Activated CD8-positive, alpha-beta memory T cell treated with anti-CD3 and anti-CD28 coated beads for 36 hours (primary cell): Measurements from ENCODE around the gene PTPN11. TPM values are rescaled to one million over a fixed set of nuclear protein-coding genes. Genes with fewer than 3 reads are reported as not detected.
"Not testable (repeated sequence)": the region's sequence is repeated elsewhere in the genome, so short reads cannot be mapped to it uniquely, and the experiment has no call there.

ENCODE experiments used
- CTCF ChIA-PET: fragments of 350-600 bp; sonication (Branson Sonifier 250); formaldehyde crosslinking; loops from one replicate; lab custom pipeline; 2021; ENCODE audit warnings: antibody characterized with exemption; lab: Charles Lee
- POLR2A ChIA-PET: fragments of 350-600 bp; sonication (Branson Sonifier 250); formaldehyde crosslinking; loops from one replicate; lab custom pipeline; 2021; ENCODE audit warnings: antibody characterized with exemption; lab: Charles Lee
- total RNA-seq, 2 experiments: library from RNA; stranded (reverse); gene quantifications; one replicate each; pipeline ENCODE4 v1.2.3, GENCODE V29; 2021

The PTPN11 gene
- total RNA-seq, 2 experiments from 2014 or later: 183 to 191 TPM

- POLR2A ChIA-PET: no interaction called here
- CTCF ChIA-PET: no interaction called here
Observed at GRCh38 chr12:112488257-112488876, 69.6 kb downstream of the PTPN11 start.

- CTCF ChIA-PET: no interaction called here
- POLR2A ChIA-PET: no interaction called here
Observed at GRCh38 chr12:112489456-112489855, 70.7 kb downstream of the PTPN11 start.

- ChIA-PET CTCF (no interaction called here), POLR2A (interaction anchor here (1.1 kb wide), 1 partner anchor 96 kb away, joined by 3 read pairs; no protein-coding TSS in a partner anchor)
Observed at GRCh38 chr12:112496496-112496895, 77.7 kb downstream of the PTPN11 start.

- POLR2A ChIA-PET: no interaction called here
- CTCF ChIA-PET: interaction anchor here (0.6 kb wide), 1 partner anchor 39 kb away, joined by 3 read pairs; no protein-coding TSS in a partner anchor
Observed at GRCh38 chr12:112498580-112498979, 79.8 kb downstream of the PTPN11 start.

- ChIA-PET CTCF (no interaction called here), POLR2A (no interaction called here)
Observed at GRCh38 chr12:112503512-112503911, 84.8 kb downstream of the PTPN11 start.

GRCh38 chr12:112506513-112507166 lies 87.9 kb downstream of the PTPN11 start:
- CTCF ChIA-PET: interaction anchor here (0.8 kb wide), 1 partner anchor 9 kb away, joined by 3 read pairs; no protein-coding TSS in a partner anchor
- POLR2A ChIA-PET: no interaction called here

GRCh38 chr12:112513471-112513870 lies 94.7 kb downstream of the PTPN11 start:
- CTCF ChIA-PET: no interaction called here
- POLR2A ChIA-PET: no interaction called here

GRCh38 chr12:112514456-112514855 lies 95.7 kb downstream of the PTPN11 start:
- ChIA-PET POLR2A (no interaction called here), CTCF (no interaction called here)

GRCh38 chr12:112514926-112515642 lies 96.3 kb downstream of the PTPN11 start:
- ChIA-PET POLR2A (no interaction called here), CTCF (no interaction called here)

GRCh38 chr12:112515868-112516267 lies 97.1 kb downstream of the PTPN11 start:
- POLR2A ChIA-PET: no interaction called here
- CTCF ChIA-PET: no interaction called here

GRCh38 chr12:112517730-112518364 lies 99.1 kb downstream of the PTPN11 start:
- POLR2A ChIA-PET: no interaction called here
- CTCF ChIA-PET: interaction anchor here (0.7 kb wide), 1 partner anchor 534 kb away, joined by 3 read pairs; no protein-coding TSS in a partner anchor

GRCh38 chr12:112518365-112518735 lies 99.6 kb downstream of the PTPN11 start:
- ChIA-PET POLR2A (interaction anchor here (0.6 kb wide), 1 partner anchor 550 kb away, joined by 7 read pairs; no protein-coding TSS in a partner anchor), CTCF (no interaction called here)

GRCh38 chr12:112519841-112520340 lies 101.1 kb downstream of the PTPN11 start:
- POLR2A ChIA-PET, CTCF ChIA-PET: not testable (repeated sequence)

GRCh38 chr12:112523856-112524255 lies 105.1 kb downstream of the PTPN11 start:
- ChIA-PET POLR2A (no interaction called here), CTCF (no interaction called here)

- POLR2A ChIA-PET: no interaction called here
Observed at GRCh38 chr12:112524269-112524668, 105.5 kb downstream of the PTPN11 start.

GRCh38 chr12:112524676-112525425 lies 106.1 kb downstream of the PTPN11 start:
- ChIA-PET POLR2A (no interaction called here), CTCF (no interaction called here)

More at GRCh38 chr12:112524269-112524668, 105.5 kb downstream of the PTPN11 start:
- CTCF ChIA-PET: no interaction called here

GRCh38 chr12:112525426-112525809 lies 106.7 kb downstream of the PTPN11 start:
- CTCF ChIA-PET: no interaction called here
- POLR2A ChIA-PET: no interaction called here

GRCh38 chr12:112527082-112527481 lies 108.3 kb downstream of the PTPN11 start:
- POLR2A ChIA-PET: no interaction called here

GRCh38 chr12:112527501-112527900 lies 108.8 kb downstream of the PTPN11 start:
- ChIA-PET POLR2A (no interaction called here), CTCF (no interaction called here)

More at GRCh38 chr12:112527082-112527481, 108.3 kb downstream of the PTPN11 start:
- CTCF ChIA-PET: no interaction called here
